ENCODE results near the gene SEC14L3.

DNA sequence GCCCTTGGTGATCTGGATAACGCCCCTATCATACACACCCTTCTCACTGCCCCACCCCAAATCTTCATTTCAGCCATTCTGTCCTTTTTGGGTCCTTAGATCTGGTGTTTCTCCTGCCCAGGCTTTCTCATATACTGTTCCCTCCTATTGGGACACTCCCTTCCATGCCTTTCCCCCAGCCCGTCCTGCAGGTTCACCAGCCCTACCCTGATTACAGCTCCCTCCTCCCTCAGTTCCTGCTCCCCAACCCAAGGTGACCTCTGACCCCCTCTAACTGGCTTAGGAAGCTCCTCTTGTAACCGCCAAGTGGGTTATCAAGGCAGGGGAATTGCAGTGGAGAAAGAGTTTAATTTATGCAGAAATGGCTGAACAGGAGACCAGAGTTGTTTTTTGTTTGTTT, 33.3 kb downstream of the SEC14L3 start:
- TF ChIP-seq, protein P1, sequence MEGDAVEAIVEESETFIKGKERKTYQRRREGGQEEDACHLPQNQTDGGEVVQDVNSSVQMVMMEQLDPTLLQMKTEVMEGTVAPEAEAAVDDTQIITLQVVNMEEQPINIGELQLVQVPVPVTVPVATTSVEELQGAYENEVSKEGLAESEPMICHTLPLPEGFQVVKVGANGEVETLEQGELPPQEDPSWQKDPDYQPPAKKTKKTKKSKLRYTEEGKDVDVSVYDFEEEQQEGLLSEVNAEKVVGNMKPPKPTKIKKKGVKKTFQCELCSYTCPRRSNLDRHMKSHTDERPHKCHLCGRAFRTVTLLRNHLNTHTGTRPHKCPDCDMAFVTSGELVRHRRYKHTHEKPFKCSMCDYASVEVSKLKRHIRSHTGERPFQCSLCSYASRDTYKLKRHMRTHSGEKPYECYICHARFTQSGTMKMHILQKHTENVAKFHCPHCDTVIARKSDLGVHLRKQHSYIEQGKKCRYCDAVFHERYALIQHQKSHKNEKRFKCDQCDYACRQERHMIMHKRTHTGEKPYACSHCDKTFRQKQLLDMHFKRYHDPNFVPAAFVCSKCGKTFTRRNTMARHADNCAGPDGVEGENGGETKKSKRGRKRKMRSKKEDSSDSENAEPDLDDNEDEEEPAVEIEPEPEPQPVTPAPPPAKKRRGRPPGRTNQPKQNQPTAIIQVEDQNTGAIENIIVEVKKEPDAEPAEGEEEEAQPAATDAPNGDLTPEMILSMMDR (IDR thresholded peaks at IDR 0.05) = no peak
- no peak for TF ChIP-seq POLR2A (IDR thresholded peaks at IDR 0.05)
